GM20000 (cell line): ENCODE measurements around the gene RHOB.
A peak's percentile ranks its signal among the peaks of the same experiment; 100 is the strongest.

Experiments used
- DNase-seq: peaks from one replicate; pipeline ENCODE4 v3.0.0; 2012; ENCODE audit warnings: low spot score
- CTCF ChIP-seq: IDR thresholded peaks from 2 replicates; pipeline ENCODE4 v1.5.1; 2012; ENCODE audit warnings: mild to moderate bottlenecking, control low read depth; ENCODE audit errors: extremely low read depth, missing control alignments

Gene RHOB

GRCh38 chr2:20446917-20447436, at the start of gene RHOB:
Gene RHOB (plus strand): TSS chr2:20447074. CDS start chr2:20447466, 392 bp downstream.
- peak; percentile 99 for DNase-seq
- TF ChIP-seq CTCF = no peak

- TF ChIP-seq CTCF = no peak
- no peak for DNase-seq
These were observed 48.9 kb upstream of the RHOB start for GRCh38 chr2:20397811-20398447.

- TF ChIP-seq CTCF = no peak
- no peak for DNase-seq
These were observed 47.8 kb upstream of the RHOB start for GRCh38 chr2:20398956-20399567.

GRCh38 chr2:20400306-20400705, 46.6 kb upstream of the RHOB start:
- no peak for DNase-seq
- no peak for TF ChIP-seq CTCF

GRCh38 chr2:20400787-20401488, 45.9 kb upstream of the RHOB start:
- no peak for DNase-seq
- no peak for TF ChIP-seq CTCF

- TF ChIP-seq CTCF = no peak
- no peak for DNase-seq
These were observed 45.4 kb upstream of the RHOB start for GRCh38 chr2:20401489-20401835.

GRCh38 chr2:20403774-20404312, 43.0 kb upstream of the RHOB start:
- DNase-seq = no peak
- no peak for TF ChIP-seq CTCF
